ENCODE measurements around the gene PLEKHA7. TPM values are rescaled to one million over a fixed set of nuclear protein-coding genes. Genes with fewer than 3 reads are reported as not detected.
A peak's percentile ranks its signal among the peaks of the same experiment; 100 is the strongest.
"Not testable (repeated sequence)": the region's sequence is repeated elsewhere in the genome, so short reads cannot be mapped to it uniquely, and the experiment has no call there.

PLEKHA7 gene
- total RNA-seq, result 43.2 TPM
- long read RNA-seq, transcript PLEKHA7-215 (2 exons, 350 nt), result major isoform, 5 of 64 reads
- long read RNA-seq, partial matches to known transcripts, result 27 of 64 reads
- long read RNA-seq, other reads (novel, unspliced or antisense), result 31 of 64 reads

DNA sequence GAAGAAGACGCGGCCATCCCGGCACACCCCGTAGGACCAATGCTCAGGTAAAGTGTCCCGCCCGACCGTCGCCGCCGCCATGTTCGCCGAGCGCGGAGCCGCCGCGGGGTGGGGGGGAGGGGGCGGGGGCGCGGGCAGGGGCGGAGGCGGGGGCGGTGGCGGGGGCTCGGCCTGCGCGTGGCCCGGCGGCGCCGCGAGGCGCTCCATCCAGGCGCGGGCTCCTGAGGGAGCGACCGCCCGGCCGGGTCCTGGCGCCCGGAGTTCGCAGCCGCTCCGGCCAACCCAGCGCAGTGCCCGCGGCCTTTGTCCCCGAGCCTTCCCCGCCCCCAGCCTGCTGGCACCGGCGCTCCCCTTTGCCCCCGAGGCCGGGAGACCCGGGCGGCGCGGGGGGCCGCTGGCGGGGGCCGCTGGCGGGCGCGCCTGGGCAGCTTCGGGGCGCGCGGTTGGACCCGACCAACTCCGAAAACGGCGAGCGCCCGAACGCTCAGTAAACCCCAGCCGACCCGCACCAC is at the start of gene PLEKHA7:
Gene PLEKHA7 (minus strand): TSS at position 94 of the 512 bp plus-strand sequence. CDS start 13 bp downstream, at position 81.
- no peak for DNase-seq (ENCODE audit: low spot score)

DNA sequence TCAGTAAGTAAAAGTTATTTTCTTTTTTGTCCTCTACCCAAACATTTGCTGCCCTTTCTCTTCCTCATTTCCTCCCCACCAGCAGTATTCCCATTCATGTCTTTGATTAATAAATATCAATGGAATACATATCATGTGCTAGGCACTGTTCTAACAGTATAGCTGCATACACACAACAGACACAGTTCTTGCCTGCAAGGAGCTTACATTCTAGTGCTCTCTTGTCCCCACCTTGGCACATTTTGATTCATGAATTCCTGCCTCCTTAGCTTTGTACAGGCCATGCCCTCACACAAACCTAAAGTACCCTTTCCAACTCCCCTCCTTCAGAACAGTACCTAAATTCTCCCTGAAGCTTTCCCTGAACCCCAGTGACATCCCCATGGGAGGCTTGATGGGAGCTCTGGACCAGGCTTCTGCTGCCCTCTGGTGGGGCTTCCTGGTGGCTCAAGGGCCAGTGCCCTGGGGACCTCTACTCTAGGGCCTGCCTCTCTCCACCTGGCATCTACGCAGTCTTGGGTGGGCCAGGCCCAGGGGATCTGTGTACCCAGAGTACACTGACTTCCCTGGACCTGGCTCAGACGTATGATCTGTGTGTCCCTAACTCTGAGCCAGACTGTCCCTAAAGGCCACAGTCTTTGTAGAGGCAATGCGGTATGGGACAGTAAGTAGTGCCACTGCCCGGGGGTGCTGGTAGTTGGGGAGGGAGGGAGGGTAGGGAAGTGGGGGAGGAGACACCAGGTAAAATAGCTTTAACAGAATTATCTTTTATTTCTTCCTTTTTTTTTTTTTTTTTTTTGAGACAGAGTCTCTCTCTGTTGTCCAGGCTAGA is 49.2 kb upstream of the PLEKHA7 start:
- no peak for DNase-seq (ENCODE audit: low spot score)

- not testable (repeated sequence) for DNase-seq (ENCODE audit: low spot score)
Measured at GRCh38 chr11:17051146-17051545, 36.9 kb upstream of the PLEKHA7 start.

GRCh38 chr11:17048491-17048890 is 34.3 kb upstream of the PLEKHA7 start:
- DNase-seq (ENCODE audit: low spot score), result not testable (repeated sequence)

GRCh38 chr11:17046690-17047089 is 32.5 kb upstream of the PLEKHA7 start:
- DNase-seq (ENCODE audit: low spot score), result no peak

GRCh38 chr11:17036666-17037658 is 22.7 kb upstream of the PLEKHA7 start:
- peak; percentile 73 for DNase-seq (ENCODE audit: low spot score)

- DNase-seq (ENCODE audit: low spot score), result not testable (repeated sequence)
Measured at GRCh38 chr11:17034027-17034426, 19.8 kb upstream of the PLEKHA7 start.

DNA sequence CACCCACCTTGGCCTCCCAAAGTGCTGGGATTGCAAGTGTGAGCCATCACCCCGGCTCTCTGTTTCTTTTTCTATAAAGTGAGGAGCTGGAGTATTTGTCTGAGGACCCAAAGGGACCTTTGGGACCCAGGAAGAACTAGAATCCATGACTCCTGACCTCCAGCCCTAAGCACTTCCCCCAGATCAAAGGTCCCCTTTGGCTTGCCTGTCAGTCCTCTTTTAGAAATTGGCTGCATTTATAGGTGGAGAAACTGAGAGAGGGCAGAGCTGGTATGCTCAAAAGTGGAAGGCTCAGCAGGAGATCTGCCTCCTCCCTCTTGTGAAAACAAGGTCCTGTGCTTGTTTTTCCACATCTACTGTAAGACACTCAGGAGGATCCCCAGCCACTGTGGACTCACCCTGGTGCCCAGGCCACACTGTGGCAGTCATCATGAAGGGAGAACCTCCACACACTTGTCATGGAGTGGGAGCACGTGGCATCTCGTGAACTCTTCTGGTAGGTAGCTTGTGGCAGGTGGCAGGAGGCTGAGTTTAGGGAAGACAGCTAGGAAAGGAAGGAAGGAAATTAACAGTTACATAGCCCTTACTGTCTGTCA is 12.4 kb upstream of the PLEKHA7 start:
- no peak for DNase-seq (ENCODE audit: low spot score)

GRCh38 chr11:17024924-17025323 is 10.7 kb upstream of the PLEKHA7 start:
- no peak for DNase-seq (ENCODE audit: low spot score)

GRCh38 chr11:17021511-17021910 is 7.3 kb upstream of the PLEKHA7 start:
- DNase-seq (ENCODE audit: low spot score), result no peak

GRCh38 chr11:17020831-17021230 is 6.6 kb upstream of the PLEKHA7 start:
- DNase-seq (ENCODE audit: low spot score), result no peak

DNA sequence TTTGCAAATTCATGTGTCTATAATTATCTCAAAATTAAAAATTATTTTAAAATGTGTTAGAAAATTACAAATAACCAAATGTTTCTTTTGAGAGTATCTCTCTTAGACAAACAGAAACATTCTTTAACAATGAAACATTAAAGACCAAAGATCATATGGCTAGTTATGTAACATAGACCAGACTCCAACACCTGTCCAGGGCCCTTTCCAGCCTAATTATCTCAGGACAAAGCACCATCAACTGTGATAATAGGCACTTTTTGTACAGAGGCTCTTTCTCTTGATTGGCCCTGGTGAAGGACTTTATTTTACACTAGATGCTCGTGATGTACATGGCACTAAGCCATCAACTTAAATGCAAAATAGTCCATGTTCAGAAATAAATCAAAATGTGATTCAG is 5.0 kb upstream of the PLEKHA7 start:
- no peak for DNase-seq (ENCODE audit: low spot score)

GRCh38 chr11:17015627-17016126 is 1.5 kb upstream of the PLEKHA7 start:
- no peak for DNase-seq (ENCODE audit: low spot score)

GRCh38 chr11:17014833-17015626 is 816 bp upstream of the PLEKHA7 start:
- DNase-seq (ENCODE audit: low spot score), result no peak

GRCh38 chr11:17013548-17014320 is 480 bp downstream of the PLEKHA7 start:
- DNase-seq (ENCODE audit: low spot score), result no peak

GRCh38 chr11:17012712-17013547 is 1.3 kb downstream of the PLEKHA7 start:
- no peak for DNase-seq (ENCODE audit: low spot score)

DNA sequence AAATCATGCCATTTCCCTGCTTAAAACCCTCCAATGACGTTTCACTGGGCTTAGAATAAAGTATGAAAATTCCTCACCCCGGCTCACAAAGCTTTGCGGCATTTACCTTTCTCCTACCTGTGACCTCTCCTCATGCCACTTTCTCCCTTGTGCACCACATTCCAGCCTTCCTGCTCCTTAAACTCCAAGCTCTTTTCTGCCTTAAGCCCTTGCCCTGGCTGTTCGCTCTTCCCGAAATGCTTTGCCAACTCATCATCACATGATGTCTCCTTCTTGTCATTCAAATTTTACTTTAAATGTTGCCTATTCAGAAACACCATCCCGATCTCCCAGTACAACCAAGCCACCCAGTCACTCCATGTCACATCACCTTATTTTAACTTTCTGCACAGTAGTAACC is 2.0 kb downstream of the PLEKHA7 start:
- no peak for DNase-seq (ENCODE audit: low spot score)

DNA sequence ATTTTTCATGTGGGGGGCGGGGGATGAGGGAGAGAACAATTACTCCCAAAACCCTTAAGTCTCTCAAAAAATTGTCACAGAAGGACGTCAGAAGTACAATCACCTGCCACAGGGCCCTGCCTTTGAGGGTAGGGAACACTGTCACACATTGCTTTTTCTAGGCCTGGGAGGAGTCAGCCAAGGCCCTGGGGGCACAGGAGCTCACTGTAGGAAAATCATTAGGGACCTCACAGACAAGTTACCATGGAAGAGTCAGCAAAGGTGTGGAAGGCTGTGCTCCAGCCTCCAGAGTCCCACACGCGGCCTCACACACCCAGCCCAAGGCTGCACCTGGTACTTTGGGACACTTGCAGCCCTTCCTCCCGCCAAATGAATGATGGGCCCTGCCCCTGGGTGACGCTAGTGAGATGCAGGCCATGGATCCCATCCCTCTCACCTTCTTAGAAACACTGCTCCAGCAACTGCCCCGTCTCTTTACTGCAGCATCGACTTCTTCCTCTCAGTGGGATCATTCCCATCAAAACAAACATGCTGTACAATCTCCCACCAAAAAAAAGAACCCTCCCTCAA is 3.3 kb downstream of the PLEKHA7 start:
- no peak for DNase-seq (ENCODE audit: low spot score)
